ENCODE data around the gene ARFGAP1.
A peak's percentile ranks its signal among the peaks of the same experiment; 100 is the strongest.

Gene ARFGAP1

GRCh38 chr20:63259734-63260460, 12.7 kb upstream of the ARFGAP1 start:
- Mint-ChIP-seq H3K9me3 (peaks cover 5% of the 10 kb centered on the region), H3K36me3 (ENCODE audit: low read depth) (peaks cover 6% of the 10 kb centered on the region), H3K27ac (no peak overlapping the region), H3K4me1 (peaks cover 90% of the 10 kb centered on the region), H3K27me3 (ENCODE audit: low read depth, poor library complexity) (peaks cover 25% of the 10 kb centered on the region), H3K4me3 (no peak overlapping the region)
- TF ChIP-seq, protein P1, sequence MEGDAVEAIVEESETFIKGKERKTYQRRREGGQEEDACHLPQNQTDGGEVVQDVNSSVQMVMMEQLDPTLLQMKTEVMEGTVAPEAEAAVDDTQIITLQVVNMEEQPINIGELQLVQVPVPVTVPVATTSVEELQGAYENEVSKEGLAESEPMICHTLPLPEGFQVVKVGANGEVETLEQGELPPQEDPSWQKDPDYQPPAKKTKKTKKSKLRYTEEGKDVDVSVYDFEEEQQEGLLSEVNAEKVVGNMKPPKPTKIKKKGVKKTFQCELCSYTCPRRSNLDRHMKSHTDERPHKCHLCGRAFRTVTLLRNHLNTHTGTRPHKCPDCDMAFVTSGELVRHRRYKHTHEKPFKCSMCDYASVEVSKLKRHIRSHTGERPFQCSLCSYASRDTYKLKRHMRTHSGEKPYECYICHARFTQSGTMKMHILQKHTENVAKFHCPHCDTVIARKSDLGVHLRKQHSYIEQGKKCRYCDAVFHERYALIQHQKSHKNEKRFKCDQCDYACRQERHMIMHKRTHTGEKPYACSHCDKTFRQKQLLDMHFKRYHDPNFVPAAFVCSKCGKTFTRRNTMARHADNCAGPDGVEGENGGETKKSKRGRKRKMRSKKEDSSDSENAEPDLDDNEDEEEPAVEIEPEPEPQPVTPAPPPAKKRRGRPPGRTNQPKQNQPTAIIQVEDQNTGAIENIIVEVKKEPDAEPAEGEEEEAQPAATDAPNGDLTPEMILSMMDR (IDR thresholded peaks at IDR 0.05) = no peak
- no peak for DNase-seq

GRCh38 chr20:63260521-63260920, 12.1 kb upstream of the ARFGAP1 start:
- H3K4me3 Mint-ChIP-seq = no peak overlapping the region
- DNase-seq = no peak
- peaks cover 19% of the 10 kb centered on the region for H3K27me3 Mint-ChIP-seq (ENCODE audit: low read depth, poor library complexity)
- H3K4me1 Mint-ChIP-seq = peaks cover 87% of the 10 kb centered on the region
- no peak overlapping the region for H3K27ac Mint-ChIP-seq
- TF ChIP-seq, protein P1 (IDR thresholded peaks at IDR 0.05) = no peak
- peaks cover 5% of the 10 kb centered on the region for H3K9me3 Mint-ChIP-seq
- peaks cover 6% of the 10 kb centered on the region for H3K36me3 Mint-ChIP-seq (ENCODE audit: low read depth)

DNA sequence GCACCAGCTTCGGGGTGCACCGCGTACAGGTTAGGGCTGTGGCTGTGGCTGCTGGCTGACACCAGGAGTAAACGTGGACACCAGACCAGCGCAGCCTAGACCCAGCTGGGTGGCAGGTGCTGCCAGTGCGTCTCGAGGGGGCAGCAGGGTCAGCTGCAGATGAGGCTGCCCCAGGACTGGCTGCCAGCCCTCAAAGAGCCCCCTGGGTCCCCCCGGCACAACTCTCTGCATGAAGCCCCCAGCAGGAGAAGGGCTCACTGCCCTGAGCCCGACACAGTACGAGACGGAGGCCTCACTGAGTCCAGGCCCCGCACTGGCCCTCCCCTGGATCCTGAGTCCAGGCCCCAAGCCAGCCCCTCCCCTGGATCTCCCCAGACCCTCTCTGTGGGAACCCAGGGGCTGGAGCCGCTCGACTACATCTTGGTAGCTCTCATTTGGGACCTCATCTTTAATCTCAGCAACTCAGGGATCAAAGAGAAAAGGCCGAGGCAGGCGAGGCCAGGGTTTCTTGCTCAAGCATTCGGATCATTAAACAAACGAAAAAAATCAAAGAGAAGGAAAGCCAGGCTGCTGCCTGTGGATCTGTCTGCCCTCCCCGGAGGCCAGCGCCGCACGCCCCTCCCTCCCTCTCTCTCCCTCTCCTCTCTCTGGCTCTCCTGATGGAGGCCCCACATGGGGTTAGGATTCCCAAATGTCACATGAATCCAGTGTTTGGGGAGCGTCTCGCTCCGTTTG, 11.4 kb upstream of the ARFGAP1 start:
- Mint-ChIP-seq H3K36me3 (ENCODE audit: low read depth) (peaks cover 6% of the 10 kb centered on the region), H3K4me1 (peaks cover 87% of the 10 kb centered on the region), H3K27ac (peak overlapping the region; percentile 91), H3K9me3 (peaks cover 5% of the 10 kb centered on the region), H3K27me3 (ENCODE audit: low read depth, poor library complexity) (peaks cover 12% of the 10 kb centered on the region), H3K4me3 (peak overlapping the region; percentile 62)
- DNase-seq = peak; percentile 59
- TF ChIP-seq, protein P1 (IDR thresholded peaks at IDR 0.05) = no peak

DNA sequence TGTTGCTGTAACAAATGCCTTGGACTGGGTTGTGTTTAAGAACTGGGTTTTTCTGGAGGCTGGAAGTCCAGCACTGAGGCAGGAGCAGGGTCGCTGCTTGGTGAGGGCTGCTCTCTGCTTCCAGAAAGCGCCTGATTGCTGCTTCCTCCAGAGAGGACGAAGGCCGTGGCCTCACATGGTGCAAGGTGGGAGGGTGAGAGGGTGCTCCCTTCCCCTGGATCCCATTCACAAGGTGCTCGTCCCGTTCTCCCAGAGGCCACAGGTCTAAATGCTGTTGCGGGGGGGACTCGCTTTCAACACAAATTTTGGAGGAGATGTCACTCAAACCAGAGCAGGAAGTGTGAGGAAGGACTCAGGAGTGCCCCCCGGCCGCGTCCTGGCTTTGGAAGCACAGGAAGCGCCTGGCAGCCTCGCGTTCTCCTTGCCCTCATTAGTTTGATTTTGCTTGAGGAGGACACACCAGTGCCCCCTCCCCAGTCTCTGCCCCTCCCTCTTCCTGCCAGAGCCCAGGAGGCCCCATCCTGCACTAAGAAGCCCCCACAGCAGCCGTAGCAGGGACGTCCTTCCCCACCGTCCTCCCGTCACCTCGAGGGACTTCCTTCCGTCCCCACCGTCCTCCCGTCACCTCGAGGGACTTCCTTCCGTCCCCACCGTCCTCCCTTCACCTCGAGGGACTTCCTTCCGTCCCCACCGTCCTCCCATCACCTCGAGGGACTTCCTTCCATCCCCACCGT, 10.7 kb upstream of the ARFGAP1 start:
- Mint-ChIP-seq H3K36me3 (ENCODE audit: low read depth) (peaks cover 4% of the 10 kb centered on the region), H3K4me3 (peak overlapping the region; percentile 62), H3K9me3 (peaks cover 2% of the 10 kb centered on the region), H3K27me3 (ENCODE audit: low read depth, poor library complexity) (peaks cover 5% of the 10 kb centered on the region), H3K27ac (peak overlapping the region; percentile 91), H3K4me1 (peaks cover 85% of the 10 kb centered on the region)
- TF ChIP-seq, protein P1 (IDR thresholded peaks at IDR 0.05) = no peak
- no peak for DNase-seq

- Mint-ChIP-seq H3K4me1 (peaks cover 85% of the 10 kb centered on the region), H3K4me3 (peak overlapping the region; percentile 40), H3K36me3 (ENCODE audit: low read depth) (no peaks in the 10 kb centered on the region), H3K9me3 (no peaks in the 10 kb centered on the region), H3K27me3 (ENCODE audit: low read depth, poor library complexity) (peaks cover under 1% of the 10 kb centered on the region), H3K27ac (peak overlapping the region; percentile 91)
- no peak for DNase-seq
- TF ChIP-seq, protein P1 (IDR thresholded peaks at IDR 0.05) = no peak
Measured at GRCh38 chr20:63262836-63263235, 9.8 kb upstream of the ARFGAP1 start.
